ENCODE data around the gene SORL1.
A peak's percentile ranks its signal among the peaks of the same experiment; 100 is the strongest.

The SORL1 gene

DNA sequence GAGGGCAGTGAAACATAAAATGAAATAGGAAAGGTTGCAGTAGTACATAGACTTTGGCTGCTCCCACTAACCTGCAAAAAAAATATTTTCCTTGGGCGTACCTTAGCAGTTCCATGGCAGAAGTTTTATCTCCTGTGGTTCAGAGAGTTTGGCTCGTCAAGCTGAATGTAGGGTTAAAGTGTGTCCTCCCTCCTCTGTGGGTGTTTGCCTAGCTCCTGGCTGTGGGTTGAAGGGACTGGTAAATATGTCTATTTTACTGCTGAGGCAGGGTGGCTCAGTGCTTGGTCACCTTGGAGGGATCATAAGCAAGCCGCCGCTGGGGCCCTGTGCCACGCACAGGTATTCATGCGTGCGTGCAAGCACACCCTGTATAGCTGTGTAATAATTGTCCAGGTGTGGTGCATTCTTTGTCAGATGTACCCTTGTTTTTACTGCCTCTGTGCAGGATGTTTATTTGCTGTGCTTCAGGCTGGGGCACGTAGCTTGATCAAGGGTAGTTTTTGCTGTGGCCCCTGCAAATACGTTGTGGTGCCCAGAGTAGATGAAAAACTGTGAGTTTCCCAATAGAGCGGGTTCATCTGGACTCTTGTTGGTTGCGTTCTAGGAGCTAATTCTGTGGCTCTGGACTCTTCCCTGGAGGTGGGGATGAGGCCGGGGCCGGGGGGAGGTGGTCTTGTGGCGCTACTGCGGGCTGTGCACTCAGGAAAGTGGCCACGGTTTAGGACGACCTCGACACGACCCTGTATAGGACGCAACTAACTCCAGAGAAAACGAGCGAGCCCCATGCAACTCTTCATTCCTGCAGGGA, 732 bp upstream of the SORL1 start:
- no peak for DNase-seq
- ATAC-seq: no peak

DNA sequence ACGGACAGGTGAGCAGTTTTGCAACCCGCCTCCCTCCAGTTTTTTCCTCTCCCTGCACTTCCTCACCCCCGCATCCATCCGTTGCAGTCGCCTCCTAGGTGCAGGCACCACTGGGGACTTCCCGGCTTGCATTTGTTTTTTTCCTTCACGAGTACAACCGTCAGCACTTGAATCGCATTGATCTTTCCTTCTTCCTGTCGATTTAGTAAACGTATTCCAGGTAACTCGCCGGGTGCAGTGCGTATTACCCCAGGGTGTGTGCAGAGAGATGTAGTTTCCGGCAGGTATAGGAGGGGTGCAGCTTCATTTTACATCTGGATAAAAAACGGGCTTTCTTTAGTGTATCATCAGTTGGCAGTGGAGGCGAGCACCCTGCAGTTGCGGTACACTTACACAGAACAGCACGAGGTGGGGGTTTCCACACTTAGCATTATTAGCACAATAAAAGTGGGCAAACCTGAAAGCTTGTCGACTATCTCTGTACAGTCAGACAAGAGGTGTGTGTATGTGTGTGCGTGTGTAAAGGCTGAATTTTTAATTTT, 566 bp downstream of the SORL1 start, which contains the start of gene SORL1-AS1:
Gene SORL1-AS1, minus strand, starts transcription at position 359 of the 542 bp plus-strand sequence.
- peak; percentile 41 for ATAC-seq
- DNase-seq: peak; percentile 62

DNA sequence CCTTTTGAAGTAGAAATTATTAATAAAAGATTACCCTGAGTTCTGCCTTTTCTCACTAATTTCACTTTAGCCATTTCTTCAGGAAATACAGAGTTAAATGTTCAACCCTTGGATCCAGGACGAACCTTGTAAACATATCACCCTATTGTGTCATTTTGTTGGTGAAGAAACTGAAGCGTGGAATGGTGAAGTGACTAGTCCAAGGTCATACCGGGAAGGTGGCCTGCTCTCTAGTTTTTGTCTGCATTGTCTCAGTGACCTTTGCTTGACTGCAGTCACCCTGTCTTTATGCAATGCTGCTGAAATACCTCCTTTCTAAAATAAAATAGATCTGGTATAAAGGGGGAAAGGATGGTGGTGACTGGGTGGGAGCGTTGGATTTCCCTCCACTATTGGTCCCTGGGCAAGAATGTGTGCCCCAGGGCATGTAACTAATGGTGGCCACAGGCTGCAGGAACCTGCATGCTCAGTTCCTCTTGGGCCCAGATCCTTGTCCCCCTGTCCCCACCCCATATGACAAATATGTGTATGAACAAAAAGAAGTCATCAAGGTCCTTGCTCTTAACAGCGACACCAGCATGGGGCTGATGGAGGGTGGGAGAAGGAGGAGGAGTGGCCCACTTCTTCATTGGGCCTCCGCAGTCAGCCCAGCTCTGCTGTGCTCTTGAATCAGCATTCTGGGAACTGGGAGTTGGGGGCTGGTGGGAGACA, 1.6 kb downstream of the SORL1 start:
- DNase-seq (peak; percentile 27), ATAC-seq (peak; percentile 3)

DNA sequence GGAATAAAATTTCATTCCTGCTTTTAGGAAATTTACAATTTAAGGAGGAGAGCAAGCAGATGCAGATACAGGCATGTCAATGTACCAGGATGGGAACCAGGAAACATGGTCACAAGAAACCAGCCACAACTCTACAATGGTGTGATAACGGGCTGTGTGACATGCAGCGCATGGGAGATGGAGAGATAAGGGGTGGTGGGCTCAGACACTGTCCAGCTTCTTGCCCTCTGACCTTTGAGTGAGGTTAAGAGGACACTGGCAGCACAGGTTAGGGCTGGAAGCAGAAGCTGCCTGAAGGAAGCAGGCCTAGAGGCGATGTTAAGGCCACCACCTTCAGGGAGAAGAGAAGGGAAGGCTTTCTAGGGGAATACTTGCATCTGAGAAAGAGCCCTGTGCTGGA, 3.0 kb downstream of the SORL1 start:
- DNase-seq: no peak
- no peak for ATAC-seq

DNA sequence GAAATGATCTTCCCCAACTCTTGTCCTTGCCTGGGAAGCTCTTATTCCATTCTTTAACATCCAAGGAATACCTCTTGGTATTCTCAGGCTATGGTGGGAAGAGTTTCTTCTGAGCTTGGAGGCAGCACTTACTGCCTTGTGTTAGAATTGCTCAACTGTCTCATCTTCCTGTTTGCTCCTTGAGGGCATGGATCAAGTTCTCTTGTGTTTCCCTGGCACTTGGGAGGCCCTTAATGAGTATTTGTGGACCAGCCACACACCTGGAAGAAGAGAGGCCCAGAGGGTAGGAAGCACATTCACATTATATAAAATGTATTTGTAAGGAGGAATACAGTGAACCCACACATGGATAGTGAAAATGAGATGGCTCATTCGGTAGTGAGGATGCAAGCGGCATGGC, 4.0 kb downstream of the SORL1 start:
- ATAC-seq: no peak

DNA sequence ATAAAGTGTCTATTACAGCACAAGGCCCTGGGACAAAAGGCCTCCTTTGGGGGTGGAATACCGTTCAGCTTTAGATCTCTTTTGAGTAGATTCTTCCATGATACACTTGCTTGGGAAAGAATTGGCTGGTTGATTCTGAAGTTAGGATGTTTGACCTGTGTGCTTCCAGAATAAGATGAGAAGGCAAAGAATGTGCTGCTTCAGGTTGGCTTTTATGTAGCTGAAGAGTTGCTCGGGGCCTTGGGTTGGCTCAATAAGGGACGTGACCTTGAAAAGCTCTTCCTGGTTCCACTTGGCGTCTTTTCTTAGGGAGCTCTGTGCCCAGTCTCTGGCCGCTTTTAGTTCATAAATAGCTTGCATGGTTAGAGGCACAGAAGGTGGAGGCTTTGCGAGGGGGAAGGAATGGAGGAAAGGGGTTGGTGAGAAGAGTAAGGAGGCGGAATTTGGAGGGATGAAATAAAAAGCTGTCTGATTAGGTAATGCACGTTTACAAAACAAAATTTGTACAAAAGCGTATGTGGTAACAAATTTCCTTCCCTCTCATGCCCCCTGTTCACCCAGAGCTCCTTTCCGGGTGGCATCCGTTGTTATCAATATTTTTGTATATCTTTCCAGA, 4.8 kb downstream of the SORL1 start:
- ATAC-seq (no peak), DNase-seq (no peak)

More for the DNA sequence above, 4.0 kb downstream of the SORL1 start:
- DNase-seq: no peak

DNA sequence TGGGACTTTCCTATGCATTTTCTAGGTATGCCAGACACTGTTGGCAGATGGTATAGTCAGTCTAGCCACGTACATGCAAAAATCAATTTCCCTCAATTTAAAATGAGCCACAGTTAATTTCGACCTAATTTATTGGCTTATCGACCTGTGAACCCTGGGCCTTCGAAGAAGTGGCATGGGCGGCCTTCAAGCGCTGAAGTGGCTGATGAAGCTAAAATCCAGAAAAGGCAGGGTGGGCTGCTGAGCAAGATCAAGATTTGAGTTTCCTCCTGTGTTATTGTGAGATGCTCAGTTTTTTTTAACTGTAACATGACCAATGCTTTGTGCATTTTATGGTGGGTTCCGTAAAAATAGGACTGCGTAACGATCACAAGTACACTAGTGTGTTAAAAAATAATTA, 6.4 kb downstream of the SORL1 start:
- DNase-seq (no peak), ATAC-seq (no peak)

DNA sequence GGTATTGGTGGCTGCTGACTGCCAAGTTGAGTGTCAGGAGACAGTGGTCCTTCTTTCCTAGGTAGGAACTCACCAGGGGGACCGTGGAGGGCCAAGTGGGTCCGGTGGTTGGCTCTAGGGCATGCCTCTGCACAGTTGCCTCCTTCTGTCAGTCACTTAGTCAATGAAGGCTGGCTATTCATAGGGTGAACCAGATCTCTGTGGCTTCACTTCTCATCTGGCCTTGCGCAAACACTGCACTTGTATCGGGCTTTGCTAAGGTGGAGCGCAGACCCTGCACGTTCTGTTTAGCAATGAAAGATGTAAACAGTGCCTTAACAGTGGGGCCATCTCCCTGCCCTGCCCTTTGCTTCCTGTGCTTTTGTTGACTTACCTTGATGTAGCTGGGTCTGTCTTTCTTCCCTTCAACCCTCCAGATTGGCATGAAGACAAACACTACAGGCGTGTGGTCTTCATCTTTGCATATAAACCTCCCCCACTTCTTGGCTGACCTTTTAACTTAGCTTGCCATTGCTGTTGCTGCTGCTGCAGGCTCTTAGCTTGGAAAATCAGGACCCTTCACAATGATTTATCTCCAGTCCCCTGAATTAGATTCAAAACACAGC, 7.4 kb downstream of the SORL1 start:
- DNase-seq: no peak
- ATAC-seq: peak; percentile 6

DNA sequence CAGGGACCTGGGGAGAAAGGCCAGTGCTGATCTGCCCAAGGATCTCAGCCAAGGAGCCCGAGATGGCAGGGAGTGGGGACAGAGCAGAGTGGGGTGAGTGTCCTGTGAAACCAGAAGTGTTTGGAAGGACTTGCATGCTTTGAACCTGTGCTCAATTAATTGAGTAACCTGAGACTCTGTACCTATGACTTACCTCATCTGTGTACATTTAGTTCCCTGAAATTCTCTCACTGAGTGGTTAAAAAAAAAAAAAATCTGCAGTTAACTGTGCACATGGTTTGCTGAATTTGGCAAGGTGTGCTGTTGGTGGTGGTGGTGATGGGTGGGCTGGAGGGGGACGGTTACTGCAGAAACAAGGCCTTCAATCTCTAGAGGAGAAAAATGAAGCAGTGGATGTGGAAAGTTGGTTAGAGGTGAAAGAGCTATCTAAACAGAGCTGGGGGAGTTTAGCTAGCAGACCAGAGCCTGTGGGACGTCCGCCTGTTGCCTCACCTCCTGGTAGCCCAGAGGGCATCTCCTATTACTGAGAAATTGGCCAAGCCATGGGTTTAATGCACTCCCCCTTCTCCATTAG, 8.9 kb downstream of the SORL1 start:
- DNase-seq (no peak), ATAC-seq (no peak)

DNA sequence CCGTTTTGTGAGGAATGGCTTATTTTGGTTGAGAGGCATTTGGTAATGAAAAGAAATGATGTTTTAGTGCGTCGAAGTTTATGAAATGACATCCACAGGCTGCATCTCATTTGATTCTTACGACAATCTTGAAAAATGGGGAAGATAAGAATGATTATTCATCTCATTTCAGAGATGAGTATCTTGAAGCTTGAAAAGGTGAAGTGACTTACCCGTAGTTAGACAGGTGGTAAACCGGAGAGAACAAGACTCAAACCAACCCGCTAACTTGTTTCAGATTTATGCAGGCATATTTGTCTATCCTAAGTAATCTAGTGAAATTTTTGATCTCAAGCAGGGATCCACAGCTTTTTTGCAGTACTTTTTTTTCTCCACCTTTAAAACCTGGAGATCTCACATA, 9.7 kb downstream of the SORL1 start:
- no peak for ATAC-seq
- no peak for DNase-seq

DNA sequence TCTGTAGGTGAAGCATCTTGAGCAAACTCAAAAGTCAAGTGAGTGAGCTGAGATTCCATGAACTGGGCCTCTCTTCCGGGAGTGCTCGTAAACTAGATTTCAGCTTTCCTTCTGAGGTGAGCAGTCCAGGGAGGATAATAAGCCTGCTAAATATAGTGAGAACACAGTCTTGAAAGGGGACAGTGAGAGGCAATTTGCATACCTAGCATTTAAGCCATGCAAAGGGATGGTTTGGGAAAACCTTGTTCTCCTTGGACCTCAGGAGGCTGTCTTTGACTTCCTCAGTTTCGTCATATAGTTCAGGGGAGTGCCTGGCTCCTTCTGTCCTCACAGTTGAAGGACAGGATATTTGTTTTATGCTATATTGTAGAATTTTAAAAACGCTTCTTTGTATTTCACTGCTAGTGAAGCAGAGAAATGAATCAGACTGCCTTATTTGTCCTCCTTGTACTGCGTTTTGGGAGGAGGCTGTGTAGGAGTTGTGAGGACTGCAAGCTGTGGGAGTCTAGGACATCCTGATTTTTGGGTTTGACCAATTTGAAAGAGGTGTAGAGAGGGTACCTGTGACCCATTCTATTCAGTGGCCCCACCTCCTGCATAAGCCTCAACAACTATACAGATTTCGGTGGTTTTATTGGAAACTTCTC, 11.7 kb downstream of the SORL1 start:
- ATAC-seq (no peak), DNase-seq (no peak)

DNA sequence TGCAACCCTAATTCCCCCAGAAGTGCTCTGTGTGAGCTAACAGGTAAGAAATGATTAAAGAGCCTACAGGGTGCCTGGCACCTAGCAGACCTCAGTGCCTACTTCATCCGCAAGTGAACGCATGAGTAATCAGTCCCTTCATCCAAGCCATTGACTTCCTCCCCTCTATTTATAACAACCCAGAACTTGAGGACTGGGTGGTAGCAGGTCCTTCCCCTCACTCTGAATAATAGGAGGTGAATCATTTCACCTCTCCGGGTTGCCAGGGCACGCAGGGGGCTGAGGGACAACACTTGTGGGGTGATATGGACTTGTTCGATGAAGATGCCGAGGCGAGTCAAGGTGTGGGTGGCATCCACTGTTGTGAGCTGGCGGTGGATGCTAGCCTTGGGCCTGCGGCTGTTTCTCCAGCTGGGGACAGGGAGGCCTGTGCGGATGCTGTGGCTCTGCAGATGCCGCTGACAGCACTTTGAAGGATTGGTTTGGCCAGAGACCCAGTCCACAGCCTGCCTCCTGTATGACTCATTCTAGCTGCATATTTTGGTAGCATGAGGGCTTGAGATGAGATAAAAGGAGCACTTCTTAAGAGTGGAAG, 12.3 kb downstream of the SORL1 start:
- ATAC-seq (peak; percentile 81), DNase-seq (peak; percentile 86)

DNA sequence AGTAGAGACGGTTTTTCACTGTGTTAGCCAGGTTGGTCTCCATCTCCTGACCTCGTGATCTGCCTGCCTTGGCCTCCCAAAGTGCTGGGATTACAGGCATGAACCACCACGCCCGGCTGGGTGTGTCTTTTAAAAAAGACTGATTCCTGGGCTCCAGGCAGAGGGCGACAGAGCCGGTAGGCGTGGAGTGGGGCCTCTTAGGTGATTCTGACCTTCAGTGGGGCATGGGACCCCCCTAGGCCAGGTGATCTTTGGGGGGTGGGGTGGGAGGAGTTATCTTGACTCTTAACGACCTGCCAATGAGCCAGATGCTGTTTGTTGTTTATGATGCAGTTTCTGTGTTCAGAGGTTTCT, 13.6 kb downstream of the SORL1 start:
- ATAC-seq: no peak
- DNase-seq: peak; percentile 43

DNA sequence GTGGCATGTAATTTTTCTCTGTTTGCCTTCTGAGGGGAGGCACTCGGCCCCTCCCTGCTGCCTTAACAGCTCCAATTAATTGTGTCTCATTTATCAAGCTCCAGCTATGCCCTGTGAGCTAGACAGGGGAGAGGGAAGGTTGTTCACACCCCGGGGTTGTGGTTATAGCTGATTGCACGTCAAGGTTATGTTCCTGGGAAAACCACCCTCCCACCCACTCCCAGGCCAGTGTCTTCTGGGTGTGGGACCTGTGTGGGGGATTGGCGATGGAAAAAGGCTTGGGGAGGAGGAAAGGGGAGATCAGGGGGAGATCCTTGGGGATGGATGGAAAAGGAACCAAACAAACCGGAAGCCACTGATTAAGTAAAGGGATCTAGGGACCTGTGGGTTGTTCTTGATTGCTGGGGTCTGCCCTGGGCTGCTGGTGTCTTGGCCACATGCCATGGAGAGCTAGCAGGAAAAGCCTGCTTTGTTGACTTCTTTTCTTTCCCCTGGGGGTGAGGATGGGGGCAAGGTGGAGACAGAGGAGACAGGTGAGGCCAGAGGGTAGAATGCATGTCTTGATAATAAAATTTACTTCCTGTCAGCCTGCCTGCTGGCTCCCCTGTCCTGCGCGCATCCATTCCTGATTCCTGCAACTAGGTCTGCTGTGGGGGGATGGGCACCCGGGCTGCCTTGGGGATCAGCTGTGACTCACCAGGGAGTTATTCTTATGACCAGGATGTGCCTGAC, 14.1 kb downstream of the SORL1 start:
- ATAC-seq (peak; percentile 16), DNase-seq (peak; percentile 70)

DNA sequence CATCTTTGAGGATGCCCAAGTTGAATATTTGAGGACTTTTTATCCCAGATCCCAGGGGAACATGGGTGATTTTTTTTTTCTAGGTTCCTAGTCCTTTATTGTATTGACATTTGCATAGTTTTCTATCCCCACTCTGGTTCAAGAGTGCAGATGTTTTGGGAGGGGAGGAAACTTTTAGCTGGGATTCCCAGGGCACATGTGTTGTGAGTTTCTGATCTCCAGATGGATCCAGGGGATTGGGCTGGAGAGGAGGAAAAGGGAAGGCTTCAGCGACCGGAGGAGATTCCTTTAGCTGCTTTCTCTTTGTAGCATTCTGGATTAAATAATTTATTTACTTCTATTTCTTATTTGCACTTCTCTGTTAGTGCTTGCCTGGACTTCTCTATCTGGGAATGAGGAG, 15.4 kb downstream of the SORL1 start:
- ATAC-seq (no peak), DNase-seq (no peak)

DNA sequence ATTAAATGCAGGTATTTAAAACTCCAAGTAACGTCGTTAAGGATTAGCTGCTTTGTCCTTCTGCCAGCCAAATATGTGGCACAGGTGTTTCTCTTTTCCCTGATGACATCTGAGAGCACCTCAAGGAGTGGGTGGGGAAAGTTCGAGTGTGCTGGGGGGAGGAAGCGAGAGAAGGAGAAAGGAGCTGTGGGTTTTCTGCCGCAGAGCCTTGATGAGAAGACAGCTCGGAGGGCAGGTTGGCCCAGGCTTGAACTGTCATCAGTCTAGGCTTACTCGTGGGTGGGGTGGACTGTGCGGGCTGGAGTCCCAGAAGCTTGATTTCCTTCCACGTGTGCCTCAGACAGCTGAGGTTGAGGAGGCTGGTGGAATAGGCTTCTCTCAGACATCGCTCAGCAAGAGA, 15.9 kb downstream of the SORL1 start:
- DNase-seq (peak; percentile 82), ATAC-seq (peak; percentile 42)

DNA sequence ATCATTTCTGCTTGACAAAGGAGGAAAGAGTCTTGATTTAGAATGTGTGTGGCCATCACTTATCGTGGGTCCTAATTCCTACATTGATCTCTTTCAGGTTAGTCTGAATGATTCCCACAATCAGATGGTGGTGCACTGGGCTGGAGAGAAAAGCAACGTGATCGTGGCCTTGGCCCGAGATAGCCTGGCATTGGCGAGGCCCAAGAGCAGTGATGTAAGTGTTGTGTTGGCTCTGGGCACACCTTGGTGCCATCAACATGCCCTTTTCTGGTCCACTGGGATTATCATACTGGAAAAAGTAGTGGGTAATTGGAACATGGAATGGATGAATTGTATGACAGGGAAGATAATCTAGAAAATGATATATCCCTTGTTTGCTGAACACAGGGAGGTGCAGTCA, 17.8 kb downstream of the SORL1 start:
- DNase-seq (no peak), ATAC-seq (no peak)

DNA sequence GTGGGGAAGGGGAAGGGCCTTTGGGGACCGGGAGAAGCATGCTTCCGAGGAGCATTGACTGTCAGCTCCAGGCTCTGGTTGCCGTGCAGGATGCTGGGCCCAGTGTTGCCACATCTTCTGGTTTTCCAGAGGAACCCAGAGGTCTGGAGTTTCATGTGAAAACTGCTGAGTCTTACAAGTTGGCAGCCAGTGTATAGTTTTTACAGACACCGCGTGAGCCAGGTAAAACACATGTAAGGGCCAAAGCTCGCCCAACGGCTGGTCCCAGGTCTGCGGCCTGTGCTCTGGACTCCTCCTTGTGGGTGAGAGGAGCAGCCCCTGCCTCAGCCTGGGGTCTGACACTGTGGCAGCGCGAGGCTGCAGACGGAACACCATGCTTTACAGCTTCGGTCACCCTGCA, 19.1 kb downstream of the SORL1 start:
- ATAC-seq (no peak), DNase-seq (no peak)

DNA sequence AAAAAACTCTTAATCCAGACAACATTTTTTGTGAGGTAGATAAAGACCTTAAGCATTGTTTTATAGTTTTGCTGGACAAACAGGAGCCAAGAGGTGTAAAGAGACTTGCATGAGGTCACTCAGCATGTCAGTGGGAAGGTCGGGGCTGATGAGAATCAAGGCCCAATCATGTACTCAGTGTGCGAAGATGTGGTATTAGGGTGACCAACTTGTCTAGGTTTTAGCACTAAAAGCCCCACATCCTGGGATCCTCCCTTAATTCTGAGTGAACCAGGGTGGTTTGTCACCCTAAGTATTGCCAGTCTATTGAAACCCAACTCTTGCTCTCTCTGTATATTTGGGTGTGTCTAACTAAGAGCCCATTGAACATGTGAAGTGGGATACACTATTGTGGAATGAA, 20.2 kb downstream of the SORL1 start:
- DNase-seq (no peak), ATAC-seq (peak; percentile 28)

DNA sequence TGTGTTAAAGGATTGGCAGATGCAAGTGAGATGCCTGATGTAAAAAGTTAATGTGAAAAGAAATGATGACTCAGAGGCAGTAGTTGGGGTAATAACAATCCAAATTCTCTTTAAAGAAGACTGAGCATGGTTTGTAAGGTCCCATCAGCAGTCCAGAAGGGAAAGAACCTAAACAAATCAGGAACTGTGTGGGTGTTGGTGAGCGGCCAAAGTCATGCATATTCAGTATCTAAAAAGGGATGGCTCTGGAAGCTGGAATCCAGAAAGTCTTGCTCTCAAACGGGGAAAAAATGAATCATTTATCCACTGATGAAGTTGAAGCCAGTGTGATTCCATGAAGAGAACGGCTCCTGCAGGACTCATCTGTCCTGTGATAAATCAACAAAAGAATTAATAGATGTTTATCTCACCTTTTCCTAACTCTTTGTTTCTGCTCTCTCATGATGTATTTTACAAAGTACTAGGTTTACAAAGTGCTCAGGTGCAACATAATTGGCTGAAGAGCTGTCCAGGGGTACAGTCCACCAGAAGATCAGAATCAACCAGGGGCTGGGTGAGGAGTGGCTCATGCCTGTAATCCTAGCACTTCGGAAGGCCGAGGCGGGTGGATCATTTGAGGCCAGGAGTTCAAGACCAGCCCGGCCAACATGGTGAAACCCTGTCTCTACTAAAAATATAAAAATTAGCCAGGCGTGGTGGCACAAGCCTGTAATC, 21.1 kb downstream of the SORL1 start:
- no peak for DNase-seq
- peak; percentile 9 for ATAC-seq

Data from stimulated activated naive CD8-positive, alpha-beta T cell treated with anti-CD3 and anti-CD28 coated beads, Interleukin-15, Interleukin-2, amounts not matched to agents 100 U/mL and 50 U/mL, for 24 hours (primary cell).